Lung (tissue), 12 donors: ENCODE results near the gene UTP4. TPM values are rescaled to one million over a fixed set of nuclear protein-coding genes. Genes with fewer than 3 reads are reported as not detected.

Experiments used
- ATAC-seq: fragments of 200-7000 bp; cut with Tn5 transposase; one replicate; pipeline ENCODE4 v1.9.1; 2020; ENCODE audit warnings: moderate number of reproducible peaks; ENCODE audit not compliant: insufficient read depth, low FRiP score
- DNase-seq, 3 donors: peaks; one replicate each; pipeline ENCODE4 v3.0.0-alpha.2; 2013 to 2017
- H3K27ac ChIP-seq, 2 donors: one replicate each; pipeline ENCODE4 v1.5.1; 2013; ENCODE audit warnings: mild to moderate bottlenecking in 2 of 2, moderate library complexity in 2 of 2, control low read depth in 1 of 2, inconsistent platforms in 1 of 2, low read depth in 1 of 2, low read length in 1 of 2
- H3K27me3 ChIP-seq, 3 donors: one replicate each; pipeline ENCODE4 v1.5.1; 2013; ENCODE audit warnings: low read length in 2 of 3; ENCODE audit not compliant: control insufficient read depth in 3 of 3, insufficient read depth in 3 of 3
- H3K36me3 ChIP-seq, 4 donors: one replicate each; pipeline ENCODE4 v1.5.1; 2013; ENCODE audit warnings: low read length in 4 of 4, mild to moderate bottlenecking in 1 of 4, moderate library complexity in 1 of 4; ENCODE audit not compliant: control insufficient read depth in 4 of 4, insufficient read depth in 4 of 4
- H3K4me1 ChIP-seq, 5 donors: one replicate each; pipeline ENCODE4 v1.5.1; 2013; ENCODE audit warnings: low read length in 5 of 5, mild to moderate bottlenecking in 2 of 5, moderate library complexity in 1 of 5; ENCODE audit not compliant: control insufficient read depth in 5 of 5, insufficient read depth in 5 of 5
- H3K4me3 ChIP-seq: one replicate; pipeline ENCODE4 v1.5.1; 2013; ENCODE audit warnings: mild to moderate bottlenecking, control low read depth, moderate library complexity
- H3K9ac ChIP-seq, 2 donors: one replicate each; pipeline ENCODE4 v1.5.1; 2013; ENCODE audit warnings: low read length in 2 of 2, control low read depth in 1 of 2; ENCODE audit not compliant: insufficient read depth in 1 of 2
- H3K9me3 ChIP-seq, 4 donors: one replicate each; pipeline ENCODE4 v1.5.1; 2013; ENCODE audit warnings: low read length in 3 of 4, mild to moderate bottlenecking in 1 of 4, moderate library complexity in 1 of 4; ENCODE audit not compliant: control insufficient read depth in 4 of 4, insufficient read depth in 3 of 4
- WGBS, 2 donors: extraction: QIAGEN DNeasy Blood & Tissue Kit; methylation state at CpG; one replicate each; pipeline ENCODE4 v1.1.7; 2013; 5-methylcytosine and 5-hydroxymethylcytosine counted together
- polyA plus RNA-seq, 2 donors: library from polyadenylated mRNA; stranded (reverse); fragments of 200-250 nt; gene quantifications; one replicate each; pipeline ENCODE4 v1.2.1, GENCODE V29; 2013
- total RNA-seq, 2 donors: library from RNA; depleted of rRNA in 1 of 2; stranded (reverse); fragments of >200 nt in 1 of 2; gene quantifications; one replicate each; pipeline ENCODE4 v1.2.1, GENCODE V29; 2014 to 2021
- TF ChIP-seq, protein P1 (sequence below): IDR thresholded peaks from 2 replicates; pipeline ENCODE4 v1.5.1; 2012; ENCODE audit warnings: mild to moderate bottlenecking; ENCODE audit errors: control extremely low read depth, extremely low read depth
- donor health status: control.
- donor health status: control.
- donor health status: Bipolar disorder and iron deficiency.
- donor health status: healthy.
- donor health status: DM: yes; HTN: yes; CAD: no.

Gene UTP4
- total and polyA plus RNA-seq, 4 donors = 18.1 to 34.5 (median 26.0) TPM

DNA sequence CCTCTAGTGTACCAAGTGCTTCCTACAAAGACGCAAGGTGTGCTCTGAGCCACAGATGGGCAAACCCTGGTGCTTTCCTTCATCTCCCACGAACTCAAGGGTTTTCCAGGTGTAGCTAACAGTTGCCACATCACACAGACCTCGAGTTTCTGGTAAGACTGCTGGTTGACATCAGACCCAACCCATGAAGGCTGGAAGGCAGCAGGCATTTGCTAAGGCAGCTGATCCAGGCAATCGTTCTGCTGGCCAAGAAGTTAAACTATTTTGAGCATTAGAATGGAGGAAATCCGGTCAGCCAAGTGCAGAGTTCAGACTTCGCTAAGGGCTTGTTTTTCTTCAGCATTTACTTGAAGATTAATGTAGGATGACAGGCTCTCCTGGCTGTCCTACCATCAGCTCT lies 15.5 kb upstream of the UTP4 start:
- WGBS, 2 donors = 55 to 80% methylated on average over 6 of the region's 6 CpGs
- H3K27ac ChIP-seq = peak overlapping the region in 1 of 2 donors; percentile 25
- H3K9me3 ChIP-seq = no peaks in the 10 kb centered on the region
- DNase-seq = no peak
- peaks cover 12 to 53% (median 32%) of the 10 kb centered on the region in 4 donors for H3K36me3 ChIP-seq
- no peak for ATAC-seq
- H3K4me3 ChIP-seq = no peak overlapping the region
- H3K4me1 ChIP-seq = peaks cover 0 to 4% (median 0%) of the 10 kb centered on the region in 5 donors
- H3K9ac ChIP-seq = no peak overlapping the region
- TF ChIP-seq, protein P1, sequence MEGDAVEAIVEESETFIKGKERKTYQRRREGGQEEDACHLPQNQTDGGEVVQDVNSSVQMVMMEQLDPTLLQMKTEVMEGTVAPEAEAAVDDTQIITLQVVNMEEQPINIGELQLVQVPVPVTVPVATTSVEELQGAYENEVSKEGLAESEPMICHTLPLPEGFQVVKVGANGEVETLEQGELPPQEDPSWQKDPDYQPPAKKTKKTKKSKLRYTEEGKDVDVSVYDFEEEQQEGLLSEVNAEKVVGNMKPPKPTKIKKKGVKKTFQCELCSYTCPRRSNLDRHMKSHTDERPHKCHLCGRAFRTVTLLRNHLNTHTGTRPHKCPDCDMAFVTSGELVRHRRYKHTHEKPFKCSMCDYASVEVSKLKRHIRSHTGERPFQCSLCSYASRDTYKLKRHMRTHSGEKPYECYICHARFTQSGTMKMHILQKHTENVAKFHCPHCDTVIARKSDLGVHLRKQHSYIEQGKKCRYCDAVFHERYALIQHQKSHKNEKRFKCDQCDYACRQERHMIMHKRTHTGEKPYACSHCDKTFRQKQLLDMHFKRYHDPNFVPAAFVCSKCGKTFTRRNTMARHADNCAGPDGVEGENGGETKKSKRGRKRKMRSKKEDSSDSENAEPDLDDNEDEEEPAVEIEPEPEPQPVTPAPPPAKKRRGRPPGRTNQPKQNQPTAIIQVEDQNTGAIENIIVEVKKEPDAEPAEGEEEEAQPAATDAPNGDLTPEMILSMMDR = no peak
- no peaks in the 10 kb centered on the region for H3K27me3 ChIP-seq

DNA sequence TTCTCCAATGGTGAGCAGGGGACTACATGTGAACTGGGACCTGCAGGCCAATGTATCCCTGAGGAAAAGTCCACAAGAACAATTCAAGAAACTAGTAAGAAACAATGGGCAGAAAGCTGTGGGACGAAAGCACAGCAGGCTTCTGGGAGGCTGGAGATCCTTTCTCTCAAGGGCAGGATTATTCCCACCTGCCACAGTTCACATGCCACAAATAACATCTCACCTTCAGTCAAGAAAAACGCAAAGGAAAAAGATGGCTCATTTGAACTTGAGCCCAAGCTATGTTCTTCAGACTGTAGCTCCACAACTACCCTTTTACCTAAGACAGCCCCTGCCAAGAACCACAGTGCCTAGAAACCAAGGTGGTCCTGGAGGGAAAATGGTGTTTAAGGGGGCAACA lies 14.0 kb upstream of the UTP4 start:
- WGBS, 2 donors = 97 to 100% methylated on average over 2 of the region's 2 CpGs
- peaks cover 0 to 4% (median 0%) of the 10 kb centered on the region in 5 donors for H3K4me1 ChIP-seq
- no peak overlapping the region for H3K9ac ChIP-seq
- no peak overlapping the region for H3K4me3 ChIP-seq
- ATAC-seq (no peak), DNase-seq (no peak)
- peaks cover 12 to 45% (median 31%) of the 10 kb centered on the region in 4 donors for H3K36me3 ChIP-seq
- TF ChIP-seq, protein P1 = no peak
- H3K9me3 ChIP-seq = no peaks in the 10 kb centered on the region
- H3K27ac ChIP-seq = no peak overlapping the region
- H3K27me3 ChIP-seq = no peaks in the 10 kb centered on the region

- Histone ChIP-seq H3K27ac (no peak overlapping the region), H3K36me3 (peaks cover 12 to 45% (median 27%) of the 10 kb centered on the region in 4 donors), H3K9ac (no peak overlapping the region), H3K4me1 (peaks cover 0 to 4% (median 0%) of the 10 kb centered on the region in 5 donors), H3K9me3 (no peaks in the 10 kb centered on the region), H3K4me3 (no peak overlapping the region), H3K27me3 (no peaks in the 10 kb centered on the region)
- no peak for DNase-seq
- TF ChIP-seq, protein P1 = no peak
- no peak for ATAC-seq
- 97 to 100% methylated on average over 2 of the region's 2 CpGs for WGBS, 2 donors
Observed at GRCh38 chr16:69118994-69119393, 13.5 kb upstream of the UTP4 start.

- no peak overlapping the region for H3K27ac ChIP-seq
- TF ChIP-seq, protein P1 = no peak
- DNase-seq (no peak), ATAC-seq (no peak)
- peaks cover 0 to 4% (median 0%) of the 10 kb centered on the region in 5 donors for H3K4me1 ChIP-seq
- H3K4me3 ChIP-seq = no peak overlapping the region
- 97 to 98% methylated on average over 2 of the region's 2 CpGs for WGBS, 2 donors
- no peaks in the 10 kb centered on the region for H3K9me3 ChIP-seq
- no peak overlapping the region for H3K9ac ChIP-seq
- H3K36me3 ChIP-seq = peaks cover 12 to 41% (median 25%) of the 10 kb centered on the region in 4 donors
- H3K27me3 ChIP-seq = no peaks in the 10 kb centered on the region
Observed at GRCh38 chr16:69119536-69119935, 12.9 kb upstream of the UTP4 start.
